Superior temporal gyrus (tissue), 1 donor: ENCODE data around the gene SNED1.
"Not testable (repeated sequence)": the region's sequence is repeated elsewhere in the genome, so short reads cannot be mapped to it uniquely, and the experiment has no call there.

Experiments
- DNase-seq: peaks from one replicate; pipeline ENCODE4 v3.0.0-alpha.2; 2016; ENCODE audit errors: extremely low spot score

Gene SNED1

DNA sequence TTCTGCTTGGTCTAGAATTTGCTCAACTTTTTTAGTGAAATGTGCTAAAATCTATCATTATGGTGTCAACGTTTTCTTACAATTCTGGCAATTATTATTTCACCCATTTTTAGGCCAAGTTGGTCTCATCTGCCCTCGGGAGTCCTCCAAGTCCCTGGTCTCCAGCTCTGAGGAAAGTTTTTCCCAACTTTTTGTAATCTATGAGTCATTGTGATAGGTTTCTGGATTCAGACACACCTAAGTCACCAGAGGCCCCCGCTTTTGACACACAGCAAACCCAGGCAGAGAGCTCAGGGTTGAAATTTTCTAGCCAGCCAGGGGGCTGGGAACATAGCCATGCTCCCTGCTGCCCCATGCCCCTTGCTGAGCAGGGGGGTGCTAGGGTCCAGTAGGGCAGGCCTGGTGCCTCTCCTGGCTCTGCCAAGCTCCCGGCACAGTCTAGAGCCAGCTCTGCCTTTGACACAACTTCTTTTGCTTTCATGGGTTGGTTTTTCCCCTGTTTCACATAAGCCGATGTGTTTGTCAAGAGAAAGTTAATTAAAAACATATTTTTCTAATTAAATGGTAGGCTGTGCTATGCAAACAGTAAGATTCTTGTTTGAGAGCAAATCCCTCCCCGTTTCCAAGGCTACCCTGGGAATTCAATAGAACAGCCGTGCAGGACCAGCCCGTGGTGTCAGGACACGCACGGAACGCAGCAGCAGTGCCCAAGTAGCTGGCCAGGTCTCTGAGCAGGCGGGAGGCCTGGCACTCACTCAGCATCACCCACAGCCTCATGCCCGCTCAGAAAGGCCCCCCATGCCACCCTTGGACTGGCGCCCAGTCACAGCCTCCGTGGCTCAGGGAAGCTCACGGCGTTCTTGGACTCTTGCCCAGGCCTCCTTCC lies 25.5 kb upstream of the SNED1 start:
- peak; percentile 29 for DNase-seq

DNA sequence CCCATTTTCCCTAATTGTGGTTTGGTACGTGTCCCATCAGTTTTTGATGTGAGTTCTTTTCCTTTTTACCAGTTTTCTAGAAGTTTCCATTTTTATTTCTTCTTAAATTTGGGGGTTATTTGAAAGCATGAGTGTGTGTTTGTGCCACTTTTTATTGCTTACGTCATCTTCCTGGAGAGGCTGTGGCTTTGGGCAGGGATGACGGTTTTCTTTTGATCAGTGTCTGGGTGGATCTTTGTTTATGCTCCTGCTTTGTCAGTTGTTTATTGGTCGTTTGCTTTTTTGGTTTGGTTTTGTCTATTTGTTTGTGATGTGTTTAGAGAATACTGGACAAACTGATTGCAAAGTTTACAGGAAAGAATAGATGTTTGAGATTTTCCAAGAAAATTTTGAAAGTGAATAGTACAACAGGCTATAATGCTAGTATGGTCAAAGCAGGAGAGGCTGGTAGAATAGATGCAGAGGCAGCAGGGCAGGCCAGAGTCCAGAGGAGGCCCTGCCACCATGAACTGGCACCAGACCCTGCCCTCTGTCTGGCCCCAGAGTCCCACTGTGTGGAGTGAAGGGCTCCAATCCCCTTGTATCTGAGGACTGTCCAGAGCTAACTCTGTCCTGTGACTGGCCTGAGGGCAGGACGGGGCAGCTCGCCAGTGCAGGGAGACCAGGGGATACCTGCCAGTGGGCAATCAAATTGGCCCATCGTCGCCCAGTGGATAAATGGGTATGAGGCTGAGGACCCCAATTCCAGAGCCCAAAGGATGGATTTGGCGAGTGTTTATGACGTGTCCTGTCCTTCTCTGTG lies 23.4 kb upstream of the SNED1 start:
- DNase-seq, result no peak

GRCh38 chr2:240975903-240976302 lies 22.5 kb upstream of the SNED1 start:
- not testable (repeated sequence) for DNase-seq

DNA sequence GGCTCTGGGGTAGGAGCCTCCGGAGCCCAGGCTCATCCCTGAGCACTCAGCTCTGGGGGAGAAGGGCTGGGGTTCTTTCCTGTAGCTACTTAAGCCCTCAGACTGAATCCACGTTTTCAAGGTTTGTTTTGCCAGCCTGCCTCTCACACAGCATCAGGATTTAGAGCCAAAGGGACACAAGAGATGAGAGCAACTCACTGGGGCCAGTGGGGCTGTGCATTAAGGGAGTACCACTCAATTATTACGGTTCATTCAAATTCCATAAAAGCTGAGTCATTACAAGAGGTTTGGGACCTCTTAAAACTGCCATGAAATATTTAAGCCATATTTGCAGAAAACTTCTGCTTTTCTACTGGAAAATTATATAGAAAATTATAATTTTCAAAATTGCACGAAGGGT lies 17.1 kb upstream of the SNED1 start:
- DNase-seq, result no peak

GRCh38 chr2:240981871-240982800 lies 16.3 kb upstream of the SNED1 start:
- no peak for DNase-seq

GRCh38 chr2:240982821-240983281 lies 15.6 kb upstream of the SNED1 start:
- DNase-seq, result no peak

- no peak for DNase-seq
Observed at GRCh38 chr2:240983361-240983995, 14.9 kb upstream of the SNED1 start.

DNA sequence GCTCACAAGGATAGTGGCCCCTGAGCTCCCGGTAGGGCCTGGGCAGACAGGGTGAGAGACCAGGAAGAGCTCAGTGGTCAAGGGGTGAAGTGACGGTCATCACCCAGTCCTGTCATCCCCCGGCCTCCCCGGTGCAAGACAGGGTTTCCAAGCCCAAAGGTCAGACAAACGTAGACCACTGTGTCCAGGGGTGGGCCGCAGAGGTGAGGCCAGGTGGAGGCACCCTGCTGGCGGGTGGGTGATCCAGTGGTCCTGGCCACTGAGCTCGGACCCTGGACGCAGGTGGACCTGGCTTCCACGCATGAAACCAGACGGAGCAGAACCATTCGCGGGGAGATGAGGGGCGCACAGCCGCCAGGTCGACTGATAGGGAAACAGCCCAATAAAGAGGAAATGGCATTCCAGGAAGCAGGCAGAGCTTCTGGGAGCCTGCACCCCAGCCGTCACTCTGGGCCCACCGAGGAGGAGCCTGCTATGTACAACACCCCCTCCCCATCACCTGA lies 14.4 kb upstream of the SNED1 start:
- DNase-seq, result no peak

- DNase-seq, result no peak
Observed at GRCh38 chr2:240985881-240986786, 12.3 kb upstream of the SNED1 start.

DNA sequence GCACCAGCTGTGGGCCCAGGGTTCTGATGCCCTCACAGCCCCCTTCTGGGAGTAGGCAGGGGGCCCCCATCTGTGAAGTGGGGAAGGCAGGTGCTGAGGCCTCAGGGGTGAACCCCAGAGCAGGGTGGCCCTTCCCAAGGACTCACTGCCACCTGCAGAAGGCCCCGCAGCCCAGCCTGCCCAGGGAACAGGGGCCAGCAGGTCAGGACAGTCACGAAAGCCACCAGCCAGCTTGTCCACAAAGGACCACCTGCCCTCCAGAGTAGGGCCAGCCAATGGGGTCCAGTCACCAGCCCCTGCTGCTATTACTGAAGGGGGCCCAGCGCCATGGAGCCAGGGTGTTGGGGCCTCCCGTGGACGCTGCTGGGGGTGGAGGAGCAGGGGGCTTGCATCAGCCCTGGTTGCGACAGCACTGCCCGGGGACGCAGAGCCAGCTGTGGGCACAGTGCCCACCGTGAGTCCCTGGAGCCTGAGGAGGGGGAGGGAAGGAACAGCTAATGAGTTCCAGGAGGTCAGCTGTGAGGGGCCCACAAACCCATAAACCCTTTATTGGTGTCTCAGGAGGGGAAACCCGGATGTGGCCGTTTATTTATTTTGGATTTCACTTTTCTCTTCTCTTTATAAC lies 11.5 kb upstream of the SNED1 start:
- no peak for DNase-seq

GRCh38 chr2:240987588-240987987 lies 10.8 kb upstream of the SNED1 start:
- no peak for DNase-seq

DNA sequence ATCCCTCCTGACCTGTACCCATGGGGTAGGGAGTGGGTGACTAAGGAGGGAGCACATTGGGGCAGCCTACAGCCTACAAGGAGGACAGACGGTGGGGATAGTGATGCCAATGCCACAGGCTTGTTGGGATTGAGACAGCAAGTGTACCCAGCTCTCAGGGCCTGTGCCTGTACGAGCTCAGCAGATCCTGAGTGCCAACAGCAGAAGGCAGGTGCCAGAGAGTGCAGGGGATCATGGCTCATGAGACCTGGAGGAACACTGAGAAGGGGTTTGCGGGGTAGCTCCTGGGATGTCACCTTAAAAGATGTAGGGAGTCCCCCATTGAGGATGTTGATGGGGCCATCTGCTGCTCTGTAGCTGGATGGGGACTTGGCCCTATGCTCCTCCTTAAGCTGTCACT lies 10.3 kb upstream of the SNED1 start:
- no peak for DNase-seq

DNA sequence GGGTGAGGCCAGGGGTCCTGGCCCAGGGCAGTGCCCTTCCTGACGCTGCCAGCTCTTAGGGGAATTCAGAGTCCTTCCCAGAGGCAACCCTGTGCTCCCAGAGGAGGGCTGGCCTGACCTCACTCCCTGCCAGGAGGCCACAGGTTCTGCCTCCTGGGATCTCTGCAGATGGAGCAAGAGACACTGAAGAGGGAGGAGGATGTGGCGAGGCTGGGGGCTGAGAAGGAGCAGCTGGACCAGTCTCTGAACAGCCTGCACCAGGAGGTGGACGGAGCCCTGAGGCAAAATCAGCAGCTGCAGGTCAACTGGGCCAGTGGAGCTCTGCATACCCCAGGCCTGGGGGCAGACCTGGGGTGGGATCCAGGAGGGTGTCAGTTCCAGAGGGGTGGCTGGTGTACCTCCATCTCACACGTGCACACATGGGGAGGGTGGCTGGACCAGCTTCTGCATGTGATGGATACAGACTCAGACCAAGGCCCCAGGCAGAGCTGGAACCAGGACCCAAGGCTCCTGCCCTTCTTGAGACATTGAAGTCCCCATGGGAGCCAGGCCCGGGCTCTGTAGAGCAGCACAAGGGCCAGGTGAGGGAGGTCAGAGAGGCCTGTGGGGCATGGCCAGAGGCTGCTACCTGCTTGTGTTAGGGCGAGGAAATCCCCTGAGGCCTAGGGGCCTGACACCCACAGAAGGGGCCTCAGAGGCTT lies 9.7 kb upstream of the SNED1 start:
- DNase-seq, result no peak

DNA sequence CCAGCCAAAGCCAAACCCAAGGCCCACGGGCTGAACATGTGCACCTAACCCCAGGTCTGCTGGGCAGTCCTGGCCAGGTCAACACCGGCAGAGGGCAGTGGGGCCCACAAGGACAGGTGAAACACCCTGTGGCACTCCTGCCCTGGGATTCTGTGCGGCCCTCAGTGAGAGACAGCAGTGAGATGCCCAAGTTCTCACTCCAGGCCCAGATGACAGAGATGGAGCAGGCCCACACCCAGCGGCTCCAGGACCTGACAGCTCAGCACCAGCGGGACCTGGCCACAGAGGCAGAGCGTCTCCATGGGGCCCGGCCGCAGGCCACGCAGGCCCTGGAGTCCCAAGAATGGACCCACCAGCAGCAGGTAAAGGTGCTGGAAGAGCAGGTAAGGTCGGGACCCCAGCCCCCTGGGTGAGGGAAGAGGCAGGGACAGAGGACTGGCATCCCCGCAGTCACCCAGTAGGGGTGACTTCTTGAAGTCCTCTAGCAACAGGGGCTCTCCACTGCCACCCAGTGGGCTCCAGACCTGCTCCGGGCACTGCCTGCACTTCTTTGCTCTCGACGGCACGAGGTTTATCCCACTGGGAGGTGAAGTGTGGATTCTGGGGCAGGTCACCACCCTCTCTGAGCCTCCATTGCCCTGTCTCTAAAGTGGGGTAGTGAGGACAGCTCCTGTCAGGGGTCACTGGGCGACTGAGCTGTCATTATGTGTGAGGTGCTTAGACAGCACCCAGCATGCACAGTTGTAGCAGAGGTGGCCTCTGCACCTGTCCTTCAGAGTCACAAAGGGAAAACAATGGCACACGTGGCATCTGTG lies 8.8 kb upstream of the SNED1 start:
- DNase-seq, result no peak

- no peak for DNase-seq
Observed at GRCh38 chr2:240990266-240990529, 8.2 kb upstream of the SNED1 start.

DNA sequence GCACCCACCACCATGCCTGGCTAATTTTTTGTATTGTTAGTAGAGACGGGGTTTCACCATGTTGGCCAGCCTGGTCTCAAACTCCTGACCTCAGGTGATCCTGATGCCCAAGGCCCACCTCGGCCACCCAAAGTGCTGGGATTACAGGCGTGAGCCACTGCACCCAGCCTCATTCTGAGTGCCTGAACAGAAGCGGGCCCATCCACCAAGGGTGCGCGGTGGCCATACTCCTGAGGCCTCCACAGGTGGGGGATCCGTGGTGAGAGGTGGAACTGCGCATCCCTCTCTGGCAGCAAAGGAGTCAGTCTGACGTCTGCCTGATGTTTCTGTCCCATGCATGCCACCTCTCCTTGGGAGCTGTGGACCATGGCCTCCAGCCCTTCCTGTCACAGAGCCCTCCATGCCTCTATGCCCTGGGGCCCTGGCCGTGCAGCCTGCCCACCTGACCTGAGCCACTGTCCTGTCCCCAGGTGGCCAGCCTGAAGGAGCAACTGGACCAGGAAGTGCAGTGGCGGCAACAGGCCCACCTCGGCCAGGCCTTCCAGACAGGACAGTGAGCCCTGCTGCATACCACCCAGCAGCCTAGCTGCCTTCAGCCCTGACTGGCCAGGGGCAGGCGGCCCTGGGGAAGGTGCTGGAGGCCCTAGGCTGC lies 7.6 kb upstream of the SNED1 start:
- DNase-seq, result no peak

DNA sequence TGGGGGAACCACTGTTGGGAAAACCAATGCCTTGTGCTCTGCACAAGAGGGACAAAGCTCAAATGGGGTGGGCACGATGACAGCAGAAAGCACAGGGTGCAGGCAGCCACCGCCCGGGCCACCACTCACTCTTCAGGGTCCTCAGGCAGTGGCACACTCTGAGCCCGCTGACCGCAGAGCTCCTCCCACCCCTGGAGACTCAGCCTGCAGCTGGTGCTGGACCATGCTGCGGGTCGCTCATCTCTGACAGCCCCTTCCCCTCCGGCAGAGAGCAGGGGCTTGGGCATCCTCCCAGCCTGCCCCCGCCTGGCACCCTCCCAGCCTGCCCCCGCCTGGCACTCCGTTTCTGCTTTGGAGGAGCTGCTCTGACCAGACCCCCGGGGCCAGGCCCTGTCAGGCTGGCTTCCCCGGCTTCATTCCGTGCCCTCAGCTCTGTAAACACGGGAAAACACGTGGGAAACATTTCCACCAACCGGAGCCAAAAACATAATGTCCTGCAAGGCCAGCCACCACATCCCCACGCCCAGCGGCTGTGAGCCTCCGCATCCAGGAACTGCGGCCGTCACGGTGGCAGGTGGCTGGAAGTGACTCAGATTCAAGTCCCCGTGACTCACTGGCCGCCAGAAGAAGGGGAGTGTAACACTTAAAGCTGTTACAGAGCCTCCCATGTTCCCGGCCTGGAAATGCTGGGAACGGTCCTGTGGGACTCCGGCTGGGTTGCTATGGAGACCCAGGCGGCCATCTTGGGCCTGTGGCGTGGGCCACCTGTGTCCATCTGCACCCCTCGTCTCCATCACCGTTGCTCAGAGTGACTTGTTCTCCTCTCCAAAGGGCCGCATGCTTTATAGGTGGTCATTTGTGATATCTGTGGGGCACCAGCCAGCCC lies 6.8 kb upstream of the SNED1 start:
- peak; percentile 68 for DNase-seq
